Heart left ventricle (tissue), 16 donors: ENCODE data around the gene MYH7. TPM values are rescaled to one million over a fixed set of nuclear protein-coding genes. Genes with fewer than 3 reads are reported as not detected.

Experiments
- ATAC-seq, 4 donors: fragments of 200-7000 bp; cut with Tn5 transposase; one replicate each; pipeline ENCODE4 v1.9.1; 2020 to 2022; ENCODE audit warnings: moderate library complexity in 4 of 4, mild to moderate bottlenecking in 3 of 4, moderate number of reproducible peaks in 1 of 4
- DNase-seq, 5 donors: peaks; one replicate each; pipeline ENCODE4 v3.0.0-alpha.2; 2020
- H3K27ac ChIP-seq, 12 donors: fragments of 200-600 bp; sonication (generic) in 4 of 12; one replicate each; pipeline versions ENCODE4 v1.5.0 to v1.8.0; 2016 to 2022; ENCODE audit warnings: mild to moderate bottlenecking in 2 of 12
- H3K27me3 ChIP-seq, 9 donors: fragments of 200-600 bp; sonication (generic) in 2 of 9; one replicate each; pipeline versions ENCODE4 v1.5.1 to v1.8.0; 2016 to 2022; ENCODE audit warnings: mild to moderate bottlenecking in 3 of 9
- H3K36me3 ChIP-seq, 9 donors: fragments of 200-600 bp; sonication (generic) in 2 of 9; one replicate each; pipeline versions ENCODE4 v1.5.0 to v1.8.0; 2018 to 2022; ENCODE audit warnings: mild to moderate bottlenecking in 2 of 9
- H3K4me1 ChIP-seq, 12 donors: fragments of 200-600 bp; sonication (generic) in 4 of 12; one replicate each; pipeline versions ENCODE4 v1.5.0 to v1.8.0; 2016 to 2022; ENCODE audit warnings: mild to moderate bottlenecking in 3 of 12
- H3K4me3 ChIP-seq, 12 donors: fragments of 200-600 bp; sonication (generic) in 4 of 12; one replicate each; pipeline versions ENCODE4 v1.5.0 to v1.8.0; 2017 to 2022; ENCODE audit warnings: mild to moderate bottlenecking in 9 of 12, moderate library complexity in 4 of 12
- H3K9me3 ChIP-seq, 12 donors: fragments of 200-600 bp; sonication (generic) in 4 of 12; one replicate each; pipeline versions ENCODE4 v1.5.0 to v1.8.0; 2016 to 2022; ENCODE audit warnings: mild to moderate bottlenecking in 1 of 12
- POLR2A ChIP-seq, 2 donors: fragments of 450-650 bp; IDR thresholded peaks; one replicate each; pipeline ENCODE4 v1.6.1; 2017; ENCODE audit warnings: antibody characterized with exemption in 2 of 2, mild to moderate bottlenecking in 2 of 2, moderate library complexity in 2 of 2
- WGBS, 4 donors: extraction: QIAGEN DNeasy Blood & Tissue Kit in 2 of 4; methylation state at CpG; one replicate each; pipeline versions ENCODE4 v1.1.5 to v1.1.7; 2013 to 2018; 5-methylcytosine and 5-hydroxymethylcytosine counted together
- intact Hi-C, 10 donors: fragments of 100-400 bp; cut with DNase I; formaldehyde crosslinking; loops; one replicate each; pipeline versions ENCODE4 v1.11.1 to v1.14.2; 2022
- polyA plus RNA-seq, 2 donors: library from polyadenylated mRNA; stranded (reverse); fragments of 200-250 nt; gene quantifications; one replicate each; pipeline ENCODE4 v1.2.3, GENCODE V29; 2013
- total RNA-seq, 9 donors: library from RNA; depleted of rRNA in 2 of 9; stranded (reverse); fragments of >200 nt in 2 of 9; fragmentation: NEBNext Ultra II Directional in 3 of 9; extraction: Animal tissue kit (Norgen Biotek cat#: 25700) in 3 of 9; gene quantifications; one replicate each; pipeline versions ENCODE4 v1.1.0 to v1.2.4, GENCODE V29; 2016 to 2023
- TF ChIP-seq, protein P1 (sequence below), 12 donors: fragments of 200-600 bp; sonication (generic) in 4 of 12; IDR thresholded peaks; one replicate each; pipeline versions ENCODE4 v1.5.0 to v1.8.0; 2018 to 2022; ENCODE audit warnings: antibody characterized with exemption in 12 of 12, mild to moderate bottlenecking in 5 of 12
- donor health status: ischemic (EF 13 %, LVEDD 7.1; RV severe dilation, severe dysfunction).
- donor health status: healthy with polysubstance abuse.
- donor health status: DM: no; HTN: yes; CAD: no.
- donor health status: DM: no; HTN: no; CAD: no.
- donor health status: ischemic (EF 25% LVEDD 6.9; RV normal size, moderate dysfunction).
- donor health status: ischemic (EF 25% LVEDD 5.7; RV mildly dilated, moderate dysfunction).
- donor health status: healthy.
- donor health status: DM: yes; HTN: yes; CAD: no.
- donor health status: ischemic (EF 35%, LVEDD 5.7; RV mildly dilated, moderate dysfunction).
- donor health status: nonischemic (EF 11% LVEDD 7.7; RV severe dilation, severe dysfunction).
- donor health status: DM: yes; HTN: yes; CAD: no.
- donor health status: PGD.
- donor health status: ischemic (EF 29% LVEDD 5.4; RV normal size, mild dysfunction).
- donor health status: nonischemic (EF 23%, LVEDD 6.1; RV moderate dilation, normal function).

Gene MYH7
- total and polyA plus RNA-seq, 11 donors = 727 to 23,825 (median 14,589) TPM

DNA sequence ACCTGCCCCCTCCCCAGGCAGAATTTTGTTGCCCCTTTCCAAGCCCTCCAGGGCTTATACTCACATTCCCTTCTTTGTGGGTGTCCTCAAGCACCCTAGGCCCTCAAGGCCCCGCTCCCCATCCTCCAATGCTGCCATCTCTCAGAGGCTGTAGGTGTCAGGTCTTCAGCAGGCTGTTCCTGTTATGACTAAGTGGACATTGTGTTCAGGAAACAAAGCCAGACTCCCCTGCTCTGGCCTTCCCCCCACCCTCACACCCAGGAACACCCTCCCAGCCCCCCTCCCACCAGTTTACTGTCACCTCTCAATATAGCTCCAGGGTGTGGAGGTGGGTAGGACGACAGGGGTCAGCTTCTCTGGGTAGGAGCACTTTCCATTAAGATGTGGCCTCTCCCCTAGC is 26.0 kb downstream of the MYH7 start:
- peaks cover 0 to 44% (median 3%) of the 10 kb centered on the region in 12 donors for H3K4me1 ChIP-seq
- ATAC-seq = peak; percentile 39 to 53 (median 46)
- peak overlapping the region; percentile 46 to 91 (median 73) for H3K27ac ChIP-seq
- H3K36me3 ChIP-seq = peaks cover 0 to 50% (median 15%) of the 10 kb centered on the region in 9 donors
- intact Hi-C loops = loop anchor here in 3 of 10 donors (2.0 to 5.0 kb wide), 3 partner anchors 33 to 38 kb away; no protein-coding TSS in a partner anchor
- WGBS, 4 donors = 35 to 54% (median 45%) methylated on average over 2 of the region's 2 CpGs
- peaks cover 0 to 10% (median 0%) of the 10 kb centered on the region in 9 donors for H3K27me3 ChIP-seq
- no peak overlapping the region for H3K4me3 ChIP-seq
- no peaks in the 10 kb centered on the region for H3K9me3 ChIP-seq
- DNase-seq = peak in 4 of 5 donors; percentile 54 to 79 (median 68)
- TF ChIP-seq, protein P1, sequence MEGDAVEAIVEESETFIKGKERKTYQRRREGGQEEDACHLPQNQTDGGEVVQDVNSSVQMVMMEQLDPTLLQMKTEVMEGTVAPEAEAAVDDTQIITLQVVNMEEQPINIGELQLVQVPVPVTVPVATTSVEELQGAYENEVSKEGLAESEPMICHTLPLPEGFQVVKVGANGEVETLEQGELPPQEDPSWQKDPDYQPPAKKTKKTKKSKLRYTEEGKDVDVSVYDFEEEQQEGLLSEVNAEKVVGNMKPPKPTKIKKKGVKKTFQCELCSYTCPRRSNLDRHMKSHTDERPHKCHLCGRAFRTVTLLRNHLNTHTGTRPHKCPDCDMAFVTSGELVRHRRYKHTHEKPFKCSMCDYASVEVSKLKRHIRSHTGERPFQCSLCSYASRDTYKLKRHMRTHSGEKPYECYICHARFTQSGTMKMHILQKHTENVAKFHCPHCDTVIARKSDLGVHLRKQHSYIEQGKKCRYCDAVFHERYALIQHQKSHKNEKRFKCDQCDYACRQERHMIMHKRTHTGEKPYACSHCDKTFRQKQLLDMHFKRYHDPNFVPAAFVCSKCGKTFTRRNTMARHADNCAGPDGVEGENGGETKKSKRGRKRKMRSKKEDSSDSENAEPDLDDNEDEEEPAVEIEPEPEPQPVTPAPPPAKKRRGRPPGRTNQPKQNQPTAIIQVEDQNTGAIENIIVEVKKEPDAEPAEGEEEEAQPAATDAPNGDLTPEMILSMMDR (IDR thresholded peaks at IDR 0.05) = no peak
- TF ChIP-seq POLR2A (IDR thresholded peaks at IDR 0.05) = no peak

GRCh38 chr14:23408307-23408630 is 27.2 kb downstream of the MYH7 start:
- intact Hi-C loops = loop anchor here in 3 of 10 donors (2.0 to 5.0 kb wide), 3 partner anchors 34 to 39 kb away; no protein-coding TSS in a partner anchor
- H3K27me3 ChIP-seq = peaks cover 0 to 10% (median 0%) of the 10 kb centered on the region in 9 donors
- H3K9me3 ChIP-seq = no peaks in the 10 kb centered on the region
- peaks cover 0 to 41% (median 3%) of the 10 kb centered on the region in 12 donors for H3K4me1 ChIP-seq
- ATAC-seq (peak in 2 of 4 donors; percentile 15 to 19), DNase-seq (peak in 3 of 5 donors; percentile 29 to 77 (median 58))
- TF ChIP-seq, protein P1 (IDR thresholded peaks at IDR 0.05) = no peak
- TF ChIP-seq POLR2A (IDR thresholded peaks at IDR 0.05) = no peak
- WGBS, 4 donors = 26 to 29% (median 29%) methylated on average over 5 of the region's 5 CpGs
- peak overlapping the region in 2 of 12 donors; percentile 38 to 45 for H3K4me3 ChIP-seq
- H3K27ac ChIP-seq = peak overlapping the region in 11 of 12 donors; percentile 46 to 91 (median 73)
- H3K36me3 ChIP-seq = peaks cover 0 to 50% (median 5%) of the 10 kb centered on the region in 9 donors

GRCh38 chr14:23407516-23408306 is 27.7 kb downstream of the MYH7 start, which contains the start of gene MYH6:
Gene MYH6, minus strand, starts transcription at chr14:23408273. Its CDS starts 1,050 bp downstream, at chr14:23407223.
- 42 to 50% (median 48%) methylated on average over 15 of the region's 15 CpGs for WGBS, 4 donors
- DNase-seq (peak in 2 of 5 donors; percentile 21 to 55), ATAC-seq (no peak)
- TF ChIP-seq POLR2A (IDR thresholded peaks at IDR 0.05) = peak; percentile 53 to 77
- TF ChIP-seq, protein P1 (IDR thresholded peaks at IDR 0.05) = no peak
- H3K27ac ChIP-seq = peak within 1 kb of the TSS; percentile 37 to 91 (median 73)
- H3K36me3 ChIP-seq = peaks cover 0 to 50% (median 0%) of the 10 kb centered on the region in 9 donors
- H3K27me3 ChIP-seq = peaks cover 0 to 10% (median 0%) of the 10 kb centered on the region in 9 donors
- peaks cover 0 to 41% (median 3%) of the 10 kb centered on the region in 12 donors for H3K4me1 ChIP-seq
- H3K4me3 ChIP-seq = peak within 1 kb of the TSS in 4 of 12 donors; percentile 14 to 45 (median 40)
- intact Hi-C loops = loop anchor here in 3 of 10 donors (2.0 to 5.0 kb wide), 3 partner anchors 35 to 40 kb away; no protein-coding TSS in a partner anchor
- H3K9me3 ChIP-seq = no peaks in the 10 kb centered on the region
